ENCODE measurements around the gene TRPV4. TPM values are rescaled to one million over a fixed set of nuclear protein-coding genes. Genes with fewer than 3 reads are reported as not detected.

TRPV4 gene
- polyA plus RNA-seq, 1 donor: 0.75 TPM

DNA sequence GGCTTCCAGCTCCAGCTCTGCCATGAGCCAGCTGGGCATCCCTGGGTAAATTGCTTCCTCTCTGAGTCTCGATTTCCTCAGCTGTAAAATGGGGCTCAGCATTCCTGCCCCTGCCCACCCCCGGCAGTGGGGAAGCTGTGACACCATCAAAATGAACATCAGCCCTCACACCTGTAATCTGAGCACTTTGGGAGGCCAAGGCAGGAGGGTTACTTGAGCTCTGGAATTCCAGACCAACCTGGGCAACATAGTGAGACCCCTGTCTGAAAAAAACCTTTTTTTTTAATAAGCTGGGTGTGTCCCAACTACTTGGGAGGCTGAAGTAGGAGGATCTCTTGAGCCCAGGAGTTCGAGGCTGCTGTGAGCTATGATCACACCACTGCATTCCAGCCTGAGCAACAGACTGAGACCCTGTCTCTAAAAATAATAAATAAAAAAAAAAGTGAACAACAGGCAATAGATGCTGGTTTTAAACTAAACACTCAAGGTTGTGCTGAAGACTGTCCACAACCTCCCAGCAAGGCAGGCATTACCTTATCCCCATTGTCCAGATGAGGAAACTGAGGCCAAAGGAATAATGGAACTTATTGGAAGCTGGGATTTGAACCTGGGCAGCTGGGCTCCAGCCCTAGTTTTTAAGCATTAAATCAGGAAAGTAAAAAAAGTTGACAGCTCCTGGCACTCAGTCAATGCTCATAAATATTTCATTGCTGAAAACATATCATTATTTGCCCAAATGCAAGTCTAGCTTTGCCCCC, 4.3 kb downstream of the TRPV4 start:
- DNase-seq (ENCODE audit: low read depth): no peak

DNA sequence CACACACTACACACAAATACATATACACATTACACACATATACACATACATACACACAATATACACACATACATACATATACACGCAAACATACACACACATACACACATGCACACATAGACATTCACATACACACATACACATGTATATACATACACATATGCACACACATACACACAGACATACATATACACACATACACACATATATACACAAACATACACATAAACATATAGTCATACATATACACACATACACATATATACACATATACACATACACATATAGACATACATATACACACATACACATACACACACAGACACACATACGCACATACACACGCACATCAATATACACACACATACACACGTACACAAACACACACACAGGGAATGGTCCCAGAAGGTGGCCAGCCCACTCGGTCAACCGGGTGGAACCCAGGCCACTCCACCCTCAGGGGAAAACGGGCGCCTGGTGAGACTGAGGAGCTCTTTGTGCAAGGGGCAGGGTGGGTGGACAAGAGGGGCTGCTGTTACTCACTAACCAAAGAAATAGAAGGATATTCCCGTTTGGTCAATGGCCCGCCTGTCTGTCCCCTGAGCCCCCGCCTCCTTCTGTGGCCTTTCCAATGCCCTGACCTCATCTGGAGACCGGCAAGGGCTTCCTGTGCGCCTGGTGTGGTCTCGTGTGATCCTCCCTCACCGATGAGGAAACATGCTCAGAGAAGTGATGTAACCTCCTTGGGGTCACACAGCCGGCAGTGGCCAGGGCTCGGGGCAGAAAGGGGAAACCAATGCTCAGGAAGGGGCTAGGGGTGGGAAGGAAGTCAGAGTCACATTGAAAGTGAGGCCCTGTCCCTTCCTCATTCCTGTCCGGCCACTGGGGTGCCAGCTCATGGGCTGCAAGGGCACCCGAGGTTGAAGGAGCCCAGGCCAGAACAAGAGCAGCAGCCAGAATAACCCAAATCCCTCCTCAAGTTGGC, 5.3 kb downstream of the TRPV4 start:
- no peak for DNase-seq (ENCODE audit: low read depth)

- DNase-seq (ENCODE audit: low read depth): no peak
Observed at GRCh38 chr12:109827080-109827479, 6.1 kb downstream of the TRPV4 start.

- no peak for DNase-seq (ENCODE audit: low read depth)
Observed at GRCh38 chr12:109824731-109825130, 8.5 kb downstream of the TRPV4 start.

GRCh38 chr12:109822951-109823411, 10.2 kb downstream of the TRPV4 start:
- no peak for DNase-seq (ENCODE audit: low read depth)

DNA sequence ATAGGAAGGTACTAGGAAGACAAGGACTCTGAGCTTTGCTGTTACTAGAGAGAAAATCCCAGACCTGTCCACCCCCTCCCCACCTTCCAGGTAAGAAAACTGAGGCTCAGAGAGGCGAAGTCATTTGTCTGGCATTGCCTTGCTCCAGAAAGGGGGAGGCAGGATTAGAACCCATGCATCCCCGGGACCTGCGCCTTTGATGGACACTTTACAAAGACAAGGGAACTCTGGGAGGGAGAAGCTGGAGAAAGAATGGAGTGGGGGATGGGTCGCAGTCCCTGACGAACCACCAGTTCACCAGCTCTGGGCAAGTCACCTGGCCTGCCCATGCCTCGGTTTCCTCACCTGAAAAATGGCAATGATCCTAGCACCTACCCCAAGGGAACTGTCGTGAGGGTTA, 10.8 kb downstream of the TRPV4 start:
- DNase-seq (ENCODE audit: low read depth): no peak

GRCh38 chr12:109821968-109822367, 11.2 kb downstream of the TRPV4 start:
- no peak for DNase-seq (ENCODE audit: low read depth)

GRCh38 chr12:109820816-109821381, 12.3 kb downstream of the TRPV4 start:
- DNase-seq (ENCODE audit: low read depth): no peak

DNA sequence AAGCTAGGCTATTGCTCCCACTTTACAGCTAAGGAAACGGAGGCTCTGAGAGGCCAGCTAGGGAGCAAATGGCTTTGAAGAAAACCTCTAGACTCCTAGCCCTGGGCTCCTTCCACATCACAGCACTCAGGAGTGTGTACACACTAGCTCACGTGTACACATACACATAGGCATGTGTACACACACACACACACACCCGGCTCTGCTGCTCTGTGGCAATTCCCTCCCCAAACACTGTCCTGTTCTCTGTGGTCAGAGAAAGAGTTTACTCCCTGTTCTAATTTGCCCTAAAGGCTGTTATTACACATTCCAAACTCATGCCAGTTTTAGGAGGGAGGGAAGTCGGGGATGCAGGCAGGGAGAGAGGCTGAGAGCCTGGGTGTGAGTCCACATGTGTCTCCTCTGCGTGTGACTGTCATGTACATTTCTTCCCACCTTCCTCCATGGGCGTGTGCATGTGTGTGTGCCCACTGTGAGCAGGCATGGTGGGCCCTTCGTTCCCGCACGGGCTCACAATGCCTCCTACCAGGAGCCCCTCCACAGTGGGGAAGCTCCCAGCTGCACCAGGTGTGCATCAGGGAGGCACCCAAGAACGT, 14.2 kb downstream of the TRPV4 start:
- no peak for DNase-seq (ENCODE audit: low read depth)

DNA sequence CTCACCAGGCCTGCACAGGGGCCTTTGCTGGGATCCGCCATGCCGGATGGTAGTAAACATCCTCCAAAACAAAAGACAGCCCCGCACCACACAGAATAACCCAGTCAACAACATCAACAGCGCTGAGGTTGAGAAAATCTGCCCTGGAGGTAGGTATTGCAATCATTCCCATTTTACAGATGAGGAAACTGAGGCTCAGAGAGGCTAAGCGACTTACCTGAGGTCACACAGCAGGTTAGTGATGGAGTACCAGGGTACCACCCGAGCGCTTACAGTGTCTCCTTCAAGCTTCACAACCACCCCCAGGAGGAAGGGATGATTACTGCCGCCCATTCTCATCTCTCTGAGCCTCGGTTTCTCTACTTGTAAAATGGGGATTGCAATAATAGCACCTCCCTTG, 14.9 kb downstream of the TRPV4 start:
- DNase-seq (ENCODE audit: low read depth): no peak

DNA sequence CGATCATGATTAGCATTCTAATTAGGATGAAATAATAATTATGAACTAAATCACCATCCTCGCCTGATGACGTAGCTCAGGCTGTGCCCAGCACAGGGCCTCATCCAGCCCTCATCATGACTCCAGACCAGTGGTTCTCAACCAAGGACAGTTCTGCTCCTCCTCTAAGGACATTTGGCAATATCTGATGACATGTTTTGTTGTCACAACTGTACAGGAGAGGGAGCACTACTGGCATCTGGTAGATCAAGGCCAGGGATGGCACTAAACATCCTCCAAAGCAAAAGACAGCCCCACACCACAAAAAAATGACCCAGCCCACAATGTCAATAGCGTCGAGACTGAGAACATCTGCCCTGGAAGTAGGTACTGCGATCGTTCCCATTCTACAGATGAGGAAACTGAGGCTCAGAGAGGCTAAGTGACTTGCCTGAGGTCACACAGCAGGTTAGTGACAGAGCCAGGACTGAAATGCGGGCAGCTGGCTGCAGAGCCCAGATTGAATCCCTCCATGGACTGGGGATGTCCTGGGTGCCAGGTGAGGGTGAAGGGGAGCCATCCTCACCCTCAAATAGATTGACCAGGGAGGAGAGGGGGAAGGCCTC, 15.5 kb downstream of the TRPV4 start:
- DNase-seq (ENCODE audit: low read depth): no peak

DNA sequence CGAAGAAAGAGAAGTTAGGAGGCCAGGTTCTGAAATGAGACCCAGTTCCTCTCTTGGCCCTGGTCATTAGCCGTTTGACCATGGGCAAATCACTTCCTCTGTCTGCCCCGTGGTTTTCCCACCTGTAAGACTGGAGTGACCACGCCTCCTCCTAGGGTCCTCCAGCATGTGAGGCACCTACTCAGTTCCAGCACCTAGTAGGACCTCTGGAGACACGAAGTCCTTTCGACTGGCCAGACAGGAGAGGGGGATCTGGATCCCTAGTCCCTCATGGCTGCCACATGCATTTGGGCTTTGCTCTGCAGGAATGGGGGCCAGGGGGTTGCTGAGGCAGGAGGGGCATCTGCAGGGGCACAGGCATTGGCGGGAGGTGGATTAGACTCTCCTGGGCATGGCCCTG, 16.3 kb downstream of the TRPV4 start:
- no peak for DNase-seq (ENCODE audit: low read depth)

DNA sequence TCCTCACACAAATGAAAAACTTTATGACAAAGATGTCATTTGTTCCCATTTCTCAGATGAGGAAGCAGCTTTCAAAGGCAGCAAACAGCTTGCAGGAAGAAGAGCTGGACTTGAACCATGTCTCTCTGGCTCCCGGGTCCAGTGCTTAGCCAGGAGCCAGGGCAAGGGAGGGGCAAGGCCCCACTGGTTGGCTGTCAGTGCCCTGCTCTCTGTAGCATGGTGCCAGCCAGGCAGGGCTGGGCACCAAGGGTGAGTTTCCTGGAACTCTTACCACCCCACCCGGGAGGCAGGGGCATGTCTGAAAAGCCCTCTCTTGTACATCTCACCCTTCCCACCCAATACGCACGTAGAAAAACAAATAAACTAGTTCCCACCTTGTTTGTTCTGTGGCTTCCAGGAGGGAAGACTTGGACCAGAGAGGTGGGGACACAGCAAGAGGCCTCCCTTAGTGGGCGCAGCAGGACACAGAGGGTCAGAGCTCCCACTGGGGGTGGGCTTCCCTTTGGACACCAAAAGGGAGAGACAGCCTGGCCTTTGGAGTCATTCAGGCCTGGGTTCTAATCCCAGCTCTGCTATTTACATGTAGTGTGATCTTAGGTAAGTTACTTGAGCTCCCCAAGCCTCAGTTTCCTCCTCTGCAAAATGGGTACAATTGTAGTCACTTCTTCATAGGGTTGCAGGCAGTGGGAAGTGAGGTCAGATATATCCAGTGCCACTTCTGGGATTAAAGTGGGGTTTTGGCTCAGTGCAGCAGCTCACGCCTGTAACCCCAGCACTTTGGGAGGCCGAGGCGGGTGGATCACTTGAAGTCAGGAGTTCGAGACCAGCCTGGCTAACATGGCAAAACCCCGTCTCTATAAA, 17.2 kb downstream of the TRPV4 start:
- no peak for DNase-seq (ENCODE audit: low read depth)

DNA sequence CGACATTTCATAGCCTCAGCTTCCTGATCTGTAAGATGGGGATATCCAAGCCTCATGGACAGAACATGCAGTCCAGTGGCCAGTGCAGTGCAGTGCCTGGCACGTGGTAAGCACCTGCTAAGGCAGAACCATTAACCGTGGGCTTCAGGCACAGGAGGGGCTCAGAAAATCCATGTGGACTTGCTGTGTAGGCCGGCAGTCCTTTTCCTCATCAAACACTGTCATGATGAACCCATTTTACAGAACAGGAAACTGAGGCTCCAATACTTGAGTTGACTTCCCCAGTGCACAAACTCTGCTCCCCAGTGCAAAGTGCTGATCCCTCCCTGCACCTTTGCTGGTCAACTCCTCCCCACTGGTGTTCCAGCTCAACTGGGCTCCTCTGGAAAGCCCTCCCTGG, 18.0 kb downstream of the TRPV4 start:
- no peak for DNase-seq (ENCODE audit: low read depth)

- DNase-seq (ENCODE audit: low read depth): no peak
Observed at GRCh38 chr12:109814600-109815150, 18.5 kb downstream of the TRPV4 start.

DNA sequence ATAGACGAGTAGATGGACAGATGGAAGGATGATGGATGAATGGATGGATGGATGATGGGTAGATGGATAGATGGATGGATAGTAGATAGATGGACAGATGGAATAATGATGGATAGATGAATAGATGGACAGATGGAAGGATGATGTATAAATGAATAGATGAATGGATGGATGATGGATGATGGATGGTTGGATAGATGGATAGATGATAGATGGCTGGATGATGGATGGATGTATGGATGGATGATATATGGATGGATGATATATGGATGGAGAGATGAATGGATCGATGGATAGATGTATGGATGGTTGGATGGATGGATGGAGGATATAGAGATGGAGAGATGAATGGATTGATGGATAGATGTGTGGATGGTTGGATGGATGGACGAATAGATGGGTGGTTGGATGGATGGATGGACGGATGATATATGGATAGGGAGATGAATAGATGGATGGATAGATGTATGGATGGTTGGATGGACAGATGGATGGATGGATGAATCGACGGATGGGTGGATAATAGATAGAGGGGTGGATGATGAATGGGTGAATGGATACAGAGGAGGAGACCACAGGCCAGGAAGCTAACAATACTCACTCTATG, 19.3 kb downstream of the TRPV4 start:
- no peak for DNase-seq (ENCODE audit: low read depth)

GRCh38 chr12:109811624-109811995, 21.6 kb downstream of the TRPV4 start:
- DNase-seq (ENCODE audit: low read depth): no peak

DNA sequence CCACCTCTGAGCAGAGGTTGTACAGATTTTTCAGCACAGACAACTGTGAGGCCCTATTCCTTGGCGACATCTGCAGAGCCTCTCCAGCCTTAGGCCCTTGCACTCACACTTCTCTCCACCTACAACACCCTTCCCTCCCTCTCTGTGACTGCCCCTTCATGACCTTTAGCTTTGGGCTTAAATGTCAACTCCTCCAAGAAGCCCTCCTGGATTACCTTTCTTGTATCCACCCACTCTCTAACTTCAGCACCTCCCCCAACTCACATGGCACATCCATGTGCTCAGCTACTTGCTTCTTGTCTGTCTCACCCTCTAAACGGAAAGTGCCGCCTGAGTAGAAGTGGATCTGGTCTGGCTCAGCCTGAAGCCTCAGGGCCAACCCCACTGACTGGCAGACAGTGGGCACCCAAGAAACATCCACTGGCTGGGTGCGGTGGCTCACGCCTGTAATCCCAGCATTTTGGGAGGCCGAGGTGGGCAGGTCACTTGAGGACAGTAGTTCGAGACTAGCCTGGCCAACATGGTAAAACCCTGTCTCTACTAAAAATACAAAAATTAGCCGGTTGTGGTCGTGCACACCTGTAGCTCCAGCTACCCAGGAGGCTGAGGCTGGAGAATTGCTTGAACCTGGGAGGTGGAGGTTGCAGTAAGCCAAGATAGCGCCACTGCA, 22.1 kb downstream of the TRPV4 start:
- DNase-seq (ENCODE audit: low read depth): no peak

All from forelimb muscle (tissue), 1 donor.